HCT116 (cell line): ENCODE results near the gene TEP1. TPM values are rescaled to one million over a fixed set of nuclear protein-coding genes. Genes with fewer than 3 reads are reported as not detected.

ENCODE experiments used
- ATAC-seq: fragments of 200-7000 bp; cut with Tn5 transposase; 2 replicates; pipeline ENCODE4 v1.9.1; 2020; ENCODE audit warnings: mild to moderate bottlenecking, moderate library complexity
- BruUV-seq: library from RNA; stranded (reverse); fragments of 400-500 nt; replicated peaks from 2 replicates; lab custom pipeline; 2021; lab: Mats Ljungman, UMichigan
- CTCF ChIA-PET: fragments of 300-600 bp; sonication (Branson Sonifier 250); formaldehyde crosslinking; loops from one replicate; lab custom pipeline; 2021; ENCODE audit warnings: antibody characterized with exemption; lab: Charles Lee
- POLR2A ChIA-PET: fragments of 300-600, 350-600 bp; sonication (Branson Sonifier 250); formaldehyde crosslinking; loops from one replicate; lab custom pipeline; 2021; ENCODE audit warnings: antibody characterized with exemption; lab: Charles Lee
- RAD21 ChIA-PET, 2 experiments: fragments of 300-600 bp; sonication (Branson Sonifier 250); formaldehyde crosslinking; loops; one replicate each; lab custom pipeline; 2023; ENCODE audit warnings: low total read pairs in 2 of 2; ENCODE audit not compliant: uncharacterized antibody in 2 of 2, unreplicated experiment in 2 of 2, low non-redundant PET in 1 of 2; lab: Charles Lee
- DNase-seq: peaks from one replicate; pipeline ENCODE4 v3.0.0-alpha.2; 2010; ENCODE audit warnings: low read depth, low spot score
- H2AFZ ChIP-seq: fragments of 200-600 bp; shearing (Covaris generic), sonication (generic); 2 replicates; pipeline ENCODE4 v1.6.1; 2017; ENCODE audit warnings: low read depth, mixed run types, mixed read lengths, antibody characterized with exemption, low read length; ENCODE audit not compliant: poor library complexity, severe bottlenecking
- H3K27ac ChIP-seq: 2 replicates; pipeline ENCODE4 v1.5.1; 2012; ENCODE audit warnings: low read depth, low read length
- H3K27me3 ChIP-seq: fragments of 200-600 bp; sonication (generic); 2 replicates; pipeline ENCODE4 v1.6.1; 2016; ENCODE audit warnings: mixed run types, low read length, mixed read lengths; ENCODE audit not compliant: insufficient read depth
- H3K36me3 ChIP-seq, 2 experiments: fragments of 200-500 bp in 1 of 2; fragments of 200-600 bp in 1 of 2; sonication (Bioruptor generic) in 1 of 2; sonication (generic) in 1 of 2; 2 replicates each; pipeline versions ENCODE4 v1.5.1 to v1.6.1; 2014 to 2016; ENCODE audit warnings: low read length in 2 of 2, inconsistent platforms in 1 of 2, mixed read lengths in 1 of 2, mixed run types in 1 of 2; ENCODE audit not compliant: insufficient read depth in 2 of 2, control insufficient read depth in 1 of 2
- H3K4me1 ChIP-seq, 2 experiments: fragments of 200-600 bp in 1 of 2; sonication (generic) in 1 of 2; 2 replicates each; pipeline versions ENCODE4 v1.5.1 to v1.6.1; 2012 to 2017; ENCODE audit warnings: low read length in 2 of 2, inconsistent platforms in 1 of 2, mild to moderate bottlenecking in 1 of 2, mixed read lengths in 1 of 2, mixed run types in 1 of 2, moderate library complexity in 1 of 2; ENCODE audit not compliant: insufficient read depth in 2 of 2, control insufficient read depth in 1 of 2
- H3K4me2 ChIP-seq: fragments of 200-600 bp; sonication (generic); 2 replicates; pipeline ENCODE4 v1.6.1; 2017; ENCODE audit warnings: mixed run types, low read length, mixed read lengths
- H3K4me3 ChIP-seq, 2 experiments: fragments of 200-600 bp in 1 of 2; sonication (generic) in 1 of 2; replicated peaks in 1 of 2; 2 replicates each; pipeline ENCODE4 v1.5.1; 2011 to 2016; ENCODE audit warnings: low read length in 2 of 2, control low read depth in 1 of 2, low read depth in 1 of 2, mild to moderate bottlenecking in 1 of 2, mixed read lengths in 1 of 2, mixed run types in 1 of 2
- H3K79me2 ChIP-seq: fragments of 200-600 bp; sonication (generic); 2 replicates; pipeline ENCODE4 v1.6.1; 2017; ENCODE audit warnings: mild to moderate bottlenecking, mixed run types, low read length, moderate library complexity, mixed read lengths; ENCODE audit not compliant: insufficient read depth
- H3K9ac ChIP-seq: fragments of 200-600 bp; sonication (generic); 2 replicates; pipeline ENCODE4 v1.6.1; 2016; ENCODE audit warnings: low read length, mixed read lengths
- H3K9me2 ChIP-seq: fragments of 200-600 bp; sonication (generic), shearing (Covaris generic); 2 replicates; pipeline ENCODE4 v1.6.1; 2017; ENCODE audit warnings: mixed run types, mild to moderate bottlenecking, moderate library complexity; ENCODE audit not compliant: insufficient read depth
- H3K9me3 ChIP-seq, 2 experiments: fragments of 200-500 bp in 1 of 2; fragments of 200-600 bp in 1 of 2; sonication (Bioruptor generic) in 1 of 2; sonication (generic) in 1 of 2; 2 replicates each; pipeline ENCODE4 v1.6.1; 2014 to 2017; ENCODE audit warnings: low read length in 2 of 2, mixed read lengths in 2 of 2, inconsistent platforms in 1 of 2, low read depth in 1 of 2, mild to moderate bottlenecking in 1 of 2, mixed run types in 1 of 2, moderate library complexity in 1 of 2; ENCODE audit not compliant: control insufficient read depth in 1 of 2, insufficient read depth in 1 of 2
- H4K20me1 ChIP-seq: fragments of 200-600 bp; sonication (generic), shearing (Covaris generic); 2 replicates; pipeline ENCODE4 v1.6.1; 2017; ENCODE audit warnings: mixed run types, mild to moderate bottlenecking, moderate library complexity; ENCODE audit not compliant: insufficient read depth
- EGR1 ChIP-seq: IDR thresholded peaks from 2 replicates; pipeline ENCODE4 v1.6.1; 2012; ENCODE audit warnings: low read depth
- EZH2 ChIP-seq: fragments of 200-600 bp; sonication (generic); IDR thresholded peaks from 2 replicates; pipeline ENCODE4 v1.6.1; 2017; ENCODE audit warnings: antibody characterized with exemption, mixed run types
- FOSL1 ChIP-seq: IDR thresholded peaks from 2 replicates; pipeline ENCODE4 v1.6.1; 2012; ENCODE audit warnings: low read depth
- JUND ChIP-seq: IDR thresholded peaks from 2 replicates; pipeline ENCODE4 v1.6.1; 2012
- MAX ChIP-seq: IDR thresholded peaks from 2 replicates; pipeline ENCODE4 v1.6.1; 2012
- POLR2A ChIP-seq: IDR thresholded peaks from 2 replicates; pipeline ENCODE4 v1.7.0; 2011; ENCODE audit warnings: borderline replicate concordance; ENCODE audit not compliant: insufficient read depth, insufficient read length; ENCODE audit errors: extremely low read depth
- POLR2AphosphoS5 ChIP-seq: IDR thresholded peaks from 2 replicates; pipeline ENCODE4 v1.6.1; 2011; ENCODE audit warnings: mild to moderate bottlenecking, low read depth, low read length, moderate library complexity
- RAD21 ChIP-seq: IDR thresholded peaks from 2 replicates; pipeline ENCODE4 v1.6.1; 2012; ENCODE audit warnings: low read depth, mild to moderate bottlenecking
- SP1 ChIP-seq: IDR thresholded peaks from 2 replicates; pipeline ENCODE4 v1.6.1; 2012; ENCODE audit warnings: low read depth
- SRF ChIP-seq: IDR thresholded peaks from 2 replicates; pipeline ENCODE4 v1.6.1; 2012; ENCODE audit warnings: low read depth
- ZBTB33 ChIP-seq: IDR thresholded peaks from 2 replicates; pipeline ENCODE4 v1.6.1; 2011; ENCODE audit warnings: mild to moderate bottlenecking, low read length, moderate library complexity; ENCODE audit not compliant: insufficient replicate concordance; ENCODE audit errors: extremely low read depth
- intact Hi-C: fragments of 100-400 bp; cut with micrococcal nuclease; formaldehyde crosslinking; loops from 2 replicates; pipeline ENCODE4 v1.10.0; 2022
- total RNA-seq: library from RNA; stranded (reverse); gene quantifications from one replicate; pipeline ENCODE4 v1.2.1, GENCODE V29; 2021; ENCODE audit not compliant: unreplicated experiment
- TF ChIP-seq, protein P1 (sequence below), 3 experiments: fragments of 200-600 bp in 1 of 3; sonication (generic) in 1 of 3; IDR thresholded peaks in 2 of 3; conservative IDR thresholded peaks in 1 of 3; 2 replicates each; pipeline ENCODE4 v1.5.1; 2012 to 2017; ENCODE audit warnings: low read depth in 2 of 3, low read length in 2 of 3, antibody characterized with exemption in 1 of 3, borderline replicate concordance in 1 of 3, control low read depth in 1 of 3, mild to moderate bottlenecking in 1 of 3, mixed read lengths in 1 of 3, mixed run types in 1 of 3, moderate library complexity in 1 of 3; ENCODE audit not compliant: insufficient read depth in 1 of 3

TEP1 gene
- total RNA-seq, 1 experiment from 2014 or later = 22.4 TPM

DNA sequence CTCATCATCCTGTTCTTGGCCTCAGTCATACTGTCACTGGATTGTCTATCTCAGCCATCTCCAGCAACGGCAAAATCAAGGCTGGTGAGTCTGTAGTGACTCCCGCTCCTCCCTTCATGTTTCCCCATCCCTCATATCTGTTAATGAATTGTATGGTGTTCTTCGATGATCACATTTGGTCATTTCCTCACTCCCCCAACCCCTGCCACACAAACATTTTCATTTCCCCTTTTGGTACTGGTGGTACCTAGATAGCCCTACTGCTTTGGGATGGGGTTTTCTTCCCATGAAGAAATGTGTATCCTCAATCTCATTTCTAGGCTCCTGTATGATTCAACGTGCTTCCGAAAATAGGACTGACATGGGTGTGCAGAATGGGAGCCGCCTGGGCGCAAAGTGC, 25.4 kb upstream of the TEP1 start:
- H4K20me1 ChIP-seq = no peaks in the 10 kb centered on the region
- TF ChIP-seq SP1 = no peak
- no peak for TF ChIP-seq RAD21
- TF ChIP-seq MAX = no peak
- no peak for TF ChIP-seq POLR2A
- no peak for TF ChIP-seq EZH2
- TF ChIP-seq ZBTB33 = no peak
- no peak for TF ChIP-seq JUND
- TF ChIP-seq SRF = no peak
- TF ChIP-seq EGR1 = no peak
- TF ChIP-seq FOSL1 = no peak
- no peak for TF ChIP-seq POLR2AphosphoS5
- TF ChIP-seq, protein P1, sequence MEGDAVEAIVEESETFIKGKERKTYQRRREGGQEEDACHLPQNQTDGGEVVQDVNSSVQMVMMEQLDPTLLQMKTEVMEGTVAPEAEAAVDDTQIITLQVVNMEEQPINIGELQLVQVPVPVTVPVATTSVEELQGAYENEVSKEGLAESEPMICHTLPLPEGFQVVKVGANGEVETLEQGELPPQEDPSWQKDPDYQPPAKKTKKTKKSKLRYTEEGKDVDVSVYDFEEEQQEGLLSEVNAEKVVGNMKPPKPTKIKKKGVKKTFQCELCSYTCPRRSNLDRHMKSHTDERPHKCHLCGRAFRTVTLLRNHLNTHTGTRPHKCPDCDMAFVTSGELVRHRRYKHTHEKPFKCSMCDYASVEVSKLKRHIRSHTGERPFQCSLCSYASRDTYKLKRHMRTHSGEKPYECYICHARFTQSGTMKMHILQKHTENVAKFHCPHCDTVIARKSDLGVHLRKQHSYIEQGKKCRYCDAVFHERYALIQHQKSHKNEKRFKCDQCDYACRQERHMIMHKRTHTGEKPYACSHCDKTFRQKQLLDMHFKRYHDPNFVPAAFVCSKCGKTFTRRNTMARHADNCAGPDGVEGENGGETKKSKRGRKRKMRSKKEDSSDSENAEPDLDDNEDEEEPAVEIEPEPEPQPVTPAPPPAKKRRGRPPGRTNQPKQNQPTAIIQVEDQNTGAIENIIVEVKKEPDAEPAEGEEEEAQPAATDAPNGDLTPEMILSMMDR (IDR thresholded peaks at IDR 0.05 in 2 of 3, conservative IDR thresholded peaks at IDR 0.05 in 1 of 3; ENCODE audit: borderline replicate concordance in 1 of 3, insufficient read depth in 1 of 3, low read depth in 2 of 3, low read length in 2 of 3) = no peak
- H3K9me3 ChIP-seq = no peaks in the 10 kb centered on the region
- no peaks in the 10 kb centered on the region for H3K9me2 ChIP-seq
- H3K27me3 ChIP-seq = no peaks in the 10 kb centered on the region
- H3K9ac ChIP-seq = no peak overlapping the region
- no peak for ATAC-seq
- ChIA-PET RAD21 (no interaction called here), CTCF (no interaction called here), POLR2A (no interaction called here)
- no peak overlapping the region for H2AFZ ChIP-seq
- H3K36me3 ChIP-seq = no peaks in the 10 kb centered on the region
- no TSS peak for BruUV-seq
- intact Hi-C loops = no loop called here
- H3K27ac ChIP-seq = no peak overlapping the region
- H3K79me2 ChIP-seq = no peaks in the 10 kb centered on the region
- no peak overlapping the region for H3K4me2 ChIP-seq
- H3K4me1 ChIP-seq = peaks cover 7 to 17% of the 10 kb centered on the region in 2 experiments
- no peak overlapping the region for H3K4me3 ChIP-seq
- no peak for DNase-seq
